HG03442 (cell line): Measurements from ENCODE around the gene PTPN2.
"Not testable (repeated sequence)": the region's sequence is repeated elsewhere in the genome, so short reads cannot be mapped to it uniquely, and the experiment has no call there.

Experiments
- ATAC-seq: cut with Tn5 transposase; IDR thresholded peaks from one replicate; pipeline ENCODE4 v1.9.1; 2021; ENCODE audit warnings: mild to moderate bottlenecking, moderate library complexity; ENCODE audit not compliant: unreplicated experiment

The PTPN2 gene

GRCh38 chr18:12883684-12884405 is at the start of gene PTPN2:
Gene PTPN2, minus strand, starts transcription at chr18:12884237. Its CDS starts 96 bp downstream, at chr18:12884141.
- ATAC-seq, result peak; percentile 70

GRCh38 chr18:12933327-12933726 is 49.3 kb upstream of the PTPN2 start:
- ATAC-seq, result no peak

- ATAC-seq, result no peak
These were observed 46.9 kb upstream of the PTPN2 start for GRCh38 chr18:12930908-12931307.

GRCh38 chr18:12930376-12930775 is 46.3 kb upstream of the PTPN2 start:
- ATAC-seq, result no peak

- ATAC-seq, result no peak
These were observed 45.5 kb upstream of the PTPN2 start for GRCh38 chr18:12929477-12930083.

GRCh38 chr18:12928641-12929040 is 44.6 kb upstream of the PTPN2 start:
- no peak for ATAC-seq

GRCh38 chr18:12928206-12928605 is 44.2 kb upstream of the PTPN2 start:
- ATAC-seq, result no peak

- no peak for ATAC-seq
These were observed 40.6 kb upstream of the PTPN2 start for GRCh38 chr18:12924616-12925015.

- ATAC-seq, result no peak
These were observed 38.2 kb upstream of the PTPN2 start for GRCh38 chr18:12922266-12922665.

- ATAC-seq, result peak; percentile 52
These were observed 37.1 kb upstream of the PTPN2 start for GRCh38 chr18:12921178-12921577.

GRCh38 chr18:12911929-12912703 is 28.1 kb upstream of the PTPN2 start:
- ATAC-seq, result no peak

GRCh38 chr18:12911025-12911928 is 27.2 kb upstream of the PTPN2 start:
- no peak for ATAC-seq

GRCh38 chr18:12908706-12909105 is 24.7 kb upstream of the PTPN2 start:
- ATAC-seq, result no peak

- no peak for ATAC-seq
These were observed 23.4 kb upstream of the PTPN2 start for GRCh38 chr18:12907258-12907925.

GRCh38 chr18:12906773-12907172 is 22.7 kb upstream of the PTPN2 start:
- ATAC-seq, result no peak

- no peak for ATAC-seq
These were observed 22.1 kb upstream of the PTPN2 start for GRCh38 chr18:12906119-12906518.

- ATAC-seq, result no peak
These were observed 20.0 kb upstream of the PTPN2 start for GRCh38 chr18:12904012-12904516.

GRCh38 chr18:12901208-12901607 is 17.2 kb upstream of the PTPN2 start:
- ATAC-seq, result not testable (repeated sequence)

- ATAC-seq, result not testable (repeated sequence)
These were observed 12.8 kb upstream of the PTPN2 start for GRCh38 chr18:12896784-12897333.

GRCh38 chr18:12895626-12896025 is 11.6 kb upstream of the PTPN2 start:
- ATAC-seq, result no peak
